Stomach (tissue), 9 donors: ENCODE measurements around the gene PFKL. TPM values are rescaled to one million over a fixed set of nuclear protein-coding genes. Genes with fewer than 3 reads are reported as not detected.

ENCODE experiments used
- DNase-seq, 2 donors: peaks; one replicate each; pipeline versions ENCODE4 v3.0.0 to v3.0.0-alpha.2; 2013 to 2019
- H3K27ac ChIP-seq, 5 donors: fragments of 200-600 bp in 4 of 5; sonication (generic) in 4 of 5; one replicate each; pipeline ENCODE4 v1.5.1; 2013 to 2019; ENCODE audit warnings: mild to moderate bottlenecking in 1 of 5, moderate library complexity in 1 of 5
- H3K27me3 ChIP-seq, 3 donors: fragments of 200-600 bp; sonication (generic); one replicate each; pipeline ENCODE4 v1.5.1; 2017 to 2019; ENCODE audit warnings: mixed run types in 1 of 3
- H3K36me3 ChIP-seq, 4 donors: fragments of 200-600 bp; sonication (generic); 1 replicate in 3 of 4; 2 replicates in 1 of 4; pipeline ENCODE4 v1.5.1; 2016 to 2019
- H3K4me1 ChIP-seq, 4 donors: fragments of 200-600 bp; sonication (generic); one replicate each; pipeline ENCODE4 v1.5.1; 2016 to 2019
- H3K4me3 ChIP-seq, 4 donors: fragments of 200-600 bp; sonication (generic) in 3 of 4; one replicate each; pipeline ENCODE4 v1.5.1; 2016 to 2019; ENCODE audit warnings: mild to moderate bottlenecking in 1 of 4
- H3K9me3 ChIP-seq, 4 donors: fragments of 200-600 bp; sonication (generic); one replicate each; pipeline ENCODE4 v1.5.1; 2016 to 2019
- EP300 ChIP-seq: sonication (generic); formaldehyde crosslinking; IDR thresholded peaks from one replicate; pipeline ENCODE4 v1.6.1; 2017; ENCODE audit warnings: antibody characterized with exemption
- POLR2A ChIP-seq, 4 donors: fragments of 450-650 bp; IDR thresholded peaks; one replicate each; pipeline ENCODE4 v1.6.1; 2016; ENCODE audit warnings: antibody characterized with exemption in 4 of 4, control low read depth in 2 of 4, mild to moderate bottlenecking in 1 of 4, moderate library complexity in 1 of 4
- POLR2AphosphoS5 ChIP-seq, 3 donors: sonication (generic); formaldehyde crosslinking; IDR thresholded peaks; one replicate each; pipeline ENCODE4 v1.6.1; 2016; ENCODE audit warnings: antibody characterized with exemption in 3 of 3
- WGBS, 5 donors: extraction: QIAGEN DNeasy Blood & Tissue Kit in 3 of 5; methylation state at CpG; one replicate each; pipeline versions ENCODE4 v1.1.5 to v1.1.7; 2013 to 2018; 5-methylcytosine and 5-hydroxymethylcytosine counted together
- intact Hi-C: fragments of 100-400 bp; cut with DNase I; formaldehyde crosslinking; loops from one replicate; pipeline ENCODE4 v1.15.1; 2023; ENCODE audit warnings: low total_unique reads
- polyA plus RNA-seq, 3 donors: library from polyadenylated mRNA; stranded (reverse); fragments of 200-250 nt; gene quantifications; one replicate each; pipeline ENCODE4 v1.2.3, GENCODE V29; 2013
- total RNA-seq, 5 donors: library from RNA; depleted of rRNA; stranded (reverse); fragments of >200 nt; gene quantifications; one replicate each; pipeline versions ENCODE4 v1.1.0 to v1.2.3, GENCODE V29; 2014 to 2016
- TF ChIP-seq, protein P1 (sequence below), 7 experiments: fragments of 450-650 bp in 4 of 7; fragments of 200-600 bp in 3 of 7; sonication (generic) in 3 of 7; IDR thresholded peaks; one replicate each; pipeline ENCODE4 v1.5.1; 2016 to 2019; ENCODE audit warnings: antibody characterized with exemption in 7 of 7, control low read depth in 2 of 7, mild to moderate bottlenecking in 1 of 7
- donor health status: healthy with polysubstance abuse.
- donor health status: Bipolar disorder and iron deficiency.
- donor health status: healthy.

The PFKL gene
- total and polyA plus RNA-seq, 8 donors, result 83.0 to 283 (median 130) TPM

DNA sequence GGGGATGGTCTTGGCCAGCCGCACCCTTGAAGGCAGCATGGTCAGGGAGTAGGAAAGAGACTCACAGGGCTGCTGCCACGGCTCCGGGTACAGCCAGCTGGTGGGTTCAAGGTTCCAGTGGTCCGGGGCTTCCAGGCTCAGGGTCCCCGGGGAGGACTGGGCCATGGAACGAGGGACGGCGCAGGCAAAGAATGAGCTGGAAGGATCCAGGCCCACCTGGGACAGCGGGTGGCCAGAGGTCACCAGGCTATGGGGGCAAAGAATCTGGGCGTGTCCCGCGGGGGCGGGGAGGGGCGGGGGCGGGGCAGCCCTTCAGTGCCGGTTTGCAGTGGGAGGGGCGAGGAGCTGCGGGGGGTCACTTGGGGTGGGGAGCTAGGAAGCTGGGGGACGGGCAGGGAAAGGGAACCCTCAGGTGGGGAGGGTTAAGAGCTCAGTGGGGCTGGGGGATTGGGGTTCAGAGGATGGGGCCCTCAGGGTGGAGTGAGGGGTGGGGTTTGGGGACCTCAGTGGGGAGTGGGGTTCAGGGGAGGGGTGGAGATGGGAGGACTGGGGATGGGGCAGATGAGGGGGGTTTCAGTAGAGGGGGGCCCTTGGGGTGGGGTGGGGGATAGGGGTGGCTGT, 38.1 kb upstream of the PFKL start, which contains the start of gene DNMT3L:
Gene DNMT3L (minus strand): TSS at position 223 of the 621 bp plus-strand sequence. CDS start 638 bp downstream, outside the sequence.
- WGBS, 5 donors, result 57 to 69% (median 63%) methylated on average over 13 to 19 of the region's 19 CpGs
- TF ChIP-seq, protein P1, sequence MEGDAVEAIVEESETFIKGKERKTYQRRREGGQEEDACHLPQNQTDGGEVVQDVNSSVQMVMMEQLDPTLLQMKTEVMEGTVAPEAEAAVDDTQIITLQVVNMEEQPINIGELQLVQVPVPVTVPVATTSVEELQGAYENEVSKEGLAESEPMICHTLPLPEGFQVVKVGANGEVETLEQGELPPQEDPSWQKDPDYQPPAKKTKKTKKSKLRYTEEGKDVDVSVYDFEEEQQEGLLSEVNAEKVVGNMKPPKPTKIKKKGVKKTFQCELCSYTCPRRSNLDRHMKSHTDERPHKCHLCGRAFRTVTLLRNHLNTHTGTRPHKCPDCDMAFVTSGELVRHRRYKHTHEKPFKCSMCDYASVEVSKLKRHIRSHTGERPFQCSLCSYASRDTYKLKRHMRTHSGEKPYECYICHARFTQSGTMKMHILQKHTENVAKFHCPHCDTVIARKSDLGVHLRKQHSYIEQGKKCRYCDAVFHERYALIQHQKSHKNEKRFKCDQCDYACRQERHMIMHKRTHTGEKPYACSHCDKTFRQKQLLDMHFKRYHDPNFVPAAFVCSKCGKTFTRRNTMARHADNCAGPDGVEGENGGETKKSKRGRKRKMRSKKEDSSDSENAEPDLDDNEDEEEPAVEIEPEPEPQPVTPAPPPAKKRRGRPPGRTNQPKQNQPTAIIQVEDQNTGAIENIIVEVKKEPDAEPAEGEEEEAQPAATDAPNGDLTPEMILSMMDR (IDR thresholded peaks at IDR 0.05), result no peak
- TF ChIP-seq POLR2A (IDR thresholded peaks at IDR 0.05) (no peak), EP300 (no peak), POLR2AphosphoS5 (IDR thresholded peaks at IDR 0.05) (no peak)
- H3K4me3 ChIP-seq, result no peak within 1 kb of the TSS
- intact Hi-C loops, result no loop called here
- H3K36me3 ChIP-seq, result no peaks in the 10 kb centered on the region
- no peaks in the 10 kb centered on the region for H3K4me1 ChIP-seq
- H3K9me3 ChIP-seq, result peaks cover 0 to 7% (median 1%) of the 10 kb centered on the region in 4 donors
- peak in 1 of 2 donors; percentile 1 for DNase-seq
- no peak within 1 kb of the TSS for H3K27ac ChIP-seq
- peaks cover 0 to 17% (median 0%) of the 10 kb centered on the region in 3 donors for H3K27me3 ChIP-seq

DNA sequence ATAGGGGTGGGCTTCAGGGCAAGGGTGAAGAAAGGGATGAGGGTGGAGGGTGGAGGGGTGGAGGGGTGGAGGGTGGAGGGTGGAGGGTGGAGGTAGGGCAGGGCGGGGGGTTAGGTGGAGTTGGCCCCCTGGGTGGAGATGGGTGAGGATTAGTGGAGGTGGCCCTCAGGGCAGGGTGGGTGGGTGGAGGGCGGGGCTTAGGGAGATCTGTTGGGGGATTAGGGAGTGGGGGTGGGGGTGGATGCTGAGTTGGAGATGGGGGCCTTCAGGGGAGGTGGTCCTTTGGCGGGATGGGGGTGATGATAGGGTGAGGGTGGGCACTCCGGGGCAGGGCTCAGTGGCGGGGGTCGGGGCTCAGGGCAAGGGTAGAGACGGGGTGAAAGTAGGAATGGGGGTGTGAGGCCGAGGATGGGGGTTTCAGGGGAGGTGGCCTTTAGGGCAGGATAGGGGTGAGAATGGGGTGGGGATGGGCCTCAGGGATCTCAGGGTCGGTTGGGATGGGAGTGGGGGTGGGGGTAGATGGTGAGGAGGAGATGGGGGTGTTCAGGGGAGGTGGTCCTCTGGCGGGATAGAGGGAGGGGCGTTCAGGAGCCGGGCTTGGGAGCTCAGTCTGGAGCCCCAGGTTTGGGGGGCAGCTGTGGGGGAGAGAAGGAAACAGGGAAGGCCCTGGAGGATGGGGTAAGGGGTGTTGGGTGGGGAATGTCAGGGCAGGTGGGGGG, 37.4 kb upstream of the PFKL start:
- Histone ChIP-seq H3K36me3 (no peaks in the 10 kb centered on the region), H3K4me3 (no peak overlapping the region), H3K27ac (no peak overlapping the region), H3K27me3 (peaks cover 0 to 17% (median 0%) of the 10 kb centered on the region in 3 donors), H3K4me1 (no peaks in the 10 kb centered on the region), H3K9me3 (peaks cover 0 to 7% (median 1%) of the 10 kb centered on the region in 4 donors)
- DNase-seq, result no peak
- intact Hi-C loops, result no loop called here
- 71 to 86% (median 81%) methylated on average over 9 to 12 of the region's 12 CpGs for WGBS, 5 donors
- TF ChIP-seq POLR2AphosphoS5 (IDR thresholded peaks at IDR 0.05) (no peak), POLR2A (IDR thresholded peaks at IDR 0.05) (no peak), EP300 (no peak)
- TF ChIP-seq, protein P1 (IDR thresholded peaks at IDR 0.05), result no peak

DNA sequence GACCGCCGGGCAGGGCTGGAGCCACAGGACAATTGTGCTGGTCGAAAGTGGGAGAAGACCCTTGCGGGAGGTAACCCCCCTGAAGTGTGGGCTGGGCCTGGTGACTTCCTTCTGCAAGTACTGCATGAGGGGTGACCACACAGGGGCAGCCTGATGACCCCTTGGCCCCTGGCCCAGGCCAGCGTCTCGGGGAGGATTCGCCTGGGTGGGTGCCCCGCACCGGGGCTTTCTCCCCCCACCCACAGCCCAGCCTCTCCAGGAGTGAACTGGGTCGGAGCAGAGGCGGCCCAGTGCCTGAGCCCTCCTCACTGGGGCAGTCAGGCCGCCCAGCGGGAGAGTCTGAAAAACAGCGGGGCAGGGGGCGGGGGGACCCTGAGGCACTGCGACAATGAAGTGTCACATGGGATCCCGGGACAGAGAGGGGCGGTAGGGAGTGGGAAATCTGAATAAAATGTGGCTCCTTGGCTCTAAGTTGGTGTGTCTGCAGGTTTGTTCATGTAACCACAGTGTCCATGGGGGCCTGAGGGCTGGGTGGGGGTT, 36.6 kb upstream of the PFKL start:
- peak in 1 of 2 donors; percentile 2 for DNase-seq
- intact Hi-C loops, result no loop called here
- 53 to 76% (median 68%) methylated on average over 12 to 18 of the region's 18 CpGs for WGBS, 5 donors

DNA sequence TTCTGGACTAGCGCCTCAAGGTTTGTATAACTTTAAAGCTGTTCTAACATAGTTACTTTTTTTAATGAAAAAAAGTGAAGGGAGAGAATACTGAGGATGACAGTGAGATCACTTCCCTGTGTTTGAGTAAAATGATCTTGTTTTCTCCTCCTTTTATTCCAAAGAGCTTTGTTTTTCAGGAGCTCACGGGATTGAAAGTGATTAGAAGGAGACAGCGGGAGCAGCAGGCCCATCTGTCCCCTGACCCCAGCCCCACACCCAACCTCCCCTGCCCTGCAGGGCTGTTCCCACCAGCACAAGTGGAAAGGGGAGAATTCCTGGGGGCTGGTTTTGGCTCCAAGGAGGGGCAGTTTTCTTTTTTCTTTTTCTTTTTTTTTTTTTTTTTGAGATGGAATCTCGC, 36.1 kb upstream of the PFKL start:
- peaks cover 0 to 17% (median 0%) of the 10 kb centered on the region in 3 donors for H3K27me3 ChIP-seq
- intact Hi-C loops, result no loop called here
- peaks cover 0 to 7% (median 1%) of the 10 kb centered on the region in 4 donors for H3K9me3 ChIP-seq
- H3K4me3 ChIP-seq, result no peak overlapping the region
- H3K4me1 ChIP-seq, result no peaks in the 10 kb centered on the region
- no peaks in the 10 kb centered on the region for H3K36me3 ChIP-seq
- TF ChIP-seq EP300 (no peak), POLR2AphosphoS5 (IDR thresholded peaks at IDR 0.05) (no peak), POLR2A (IDR thresholded peaks at IDR 0.05) (no peak)
- TF ChIP-seq, protein P1 (IDR thresholded peaks at IDR 0.05), result no peak
- DNase-seq, result no peak
- H3K27ac ChIP-seq, result no peak overlapping the region
- WGBS, 5 donors, result 75 to 88% (median 84%) methylated on average over 3 to 4 of the region's 4 CpGs

More for the DNA sequence above, 36.6 kb upstream of the PFKL start:
- no peak overlapping the region for H3K27ac ChIP-seq
- peaks cover 0 to 7% (median 1%) of the 10 kb centered on the region in 4 donors for H3K9me3 ChIP-seq
- H3K4me3 ChIP-seq, result no peak overlapping the region
- no peaks in the 10 kb centered on the region for H3K4me1 ChIP-seq
- peaks cover 0 to 17% (median 0%) of the 10 kb centered on the region in 3 donors for H3K27me3 ChIP-seq
- H3K36me3 ChIP-seq, result no peaks in the 10 kb centered on the region
- TF ChIP-seq EP300, result no peak
- TF ChIP-seq POLR2A (IDR thresholded peaks at IDR 0.05), result no peak
- TF ChIP-seq, protein P1 (IDR thresholded peaks at IDR 0.05), result no peak
- TF ChIP-seq POLR2AphosphoS5 (IDR thresholded peaks at IDR 0.05), result no peak
